K562 (cell line): ENCODE measurements around the gene ZC3H18. TPM values are rescaled to one million over a fixed set of nuclear protein-coding genes. Genes with fewer than 3 reads are reported as not detected.
A peak's percentile ranks its signal among the peaks of the same experiment; 100 is the strongest.

ENCODE experiments used
- ATF3 ChIP-seq, 2 experiments: fragments of 450-650 bp in 1 of 2; sonication (generic) in 1 of 2; formaldehyde crosslinking in 1 of 2; IDR thresholded peaks in 1 of 2; conservative IDR thresholded peaks in 1 of 2; 2 replicates each; pipeline versions ENCODE4 v1.6.1 to v1.8.1; 2016 to 2023; ENCODE audit warnings: mild to moderate bottlenecking in 2 of 2, moderate library complexity in 2 of 2, inconsistent platforms in 1 of 2, missing genetic modification reagents in 1 of 2
- E2F3 ChIP-seq: fragments of 250-450 bp; sonication (Bioruptor Pico); IDR thresholded peaks from 2 replicates; pipeline ENCODE4 v1.4.0; 2020; ENCODE audit warnings: mild to moderate bottlenecking
- EP400 ChIP-seq: fragments of 450-650 bp; IDR thresholded peaks from 2 replicates; pipeline ENCODE4 v1.6.1; 2017; ENCODE audit warnings: antibody characterized with exemption, mild to moderate bottlenecking, moderate library complexity
- FOXJ2 ChIP-seq: fragments of 200-800 bp; sonication (Bioruptor generic); IDR thresholded peaks from 2 replicates; pipeline ENCODE4 v1.6.1; 2016; ENCODE audit warnings: missing genetic modification characterization, missing compliant biosample characterization
- GABPB2 ChIP-seq: fragments of 250-450 bp; sonication (Bioruptor Pico); conservative IDR thresholded peaks from 2 replicates; pipeline ENCODE4 v1.5.1; 2021; ENCODE audit warnings: mild to moderate bottlenecking
- ILF3 ChIP-seq: fragments of 450-650 bp; IDR thresholded peaks from 2 replicates; pipeline ENCODE4 v1.6.1; 2018; ENCODE audit warnings: antibody characterized with exemption, mild to moderate bottlenecking, moderate library complexity, borderline replicate concordance
- KDM4B ChIP-seq, 2 experiments: fragments of 450-650 bp in 1 of 2; sonication (generic) in 1 of 2; IDR thresholded peaks; 2 replicates each; pipeline ENCODE4 v1.6.1; 2016 to 2017; ENCODE audit warnings: borderline replicate concordance in 2 of 2, antibody characterized with exemption in 1 of 2, low read depth in 1 of 2, mild to moderate bottlenecking in 1 of 2
- MBD2 ChIP-seq: sonication (generic); IDR thresholded peaks from 2 replicates; pipeline ENCODE4 v1.6.1; 2016; ENCODE audit warnings: low read depth, borderline replicate concordance
- PBX2 ChIP-seq, 2 experiments: IDR thresholded peaks in 1 of 2; conservative IDR thresholded peaks in 1 of 2; 2 replicates each; pipeline ENCODE4 v1.6.1; 2016; ENCODE audit warnings: low read depth in 2 of 2, mild to moderate bottlenecking in 1 of 2, missing compliant biosample characterization in 1 of 2, missing genetic modification characterization in 1 of 2, moderate library complexity in 1 of 2
- POLR2AphosphoS5 ChIP-seq: IDR thresholded peaks from 2 replicates; pipeline ENCODE4 v1.6.1; 2011; ENCODE audit warnings: mild to moderate bottlenecking, low read depth, low read length, moderate library complexity; ENCODE audit not compliant: control insufficient read depth, insufficient read depth
- SAP30 ChIP-seq: fragments of 200-600 bp; sonication (generic); IDR thresholded peaks from 2 replicates; pipeline ENCODE4 v1.6.1; 2012; ENCODE audit warnings: borderline replicate concordance, low read depth, mild to moderate bottlenecking, moderate library complexity, low read length, control low read depth, inconsistent platforms; ENCODE audit not compliant: insufficient read depth, poor library complexity, severe bottlenecking
- TARDBP ChIP-seq: fragments of 450-650 bp; IDR thresholded peaks from 2 replicates; pipeline ENCODE4 v1.6.1; 2016
- TCF3 ChIP-seq: sonication (generic); formaldehyde crosslinking; IDR thresholded peaks from 2 replicates; pipeline ENCODE4 v1.4.0; 2020; ENCODE audit warnings: mild to moderate bottlenecking, missing genetic modification reagents
- TFE3 ChIP-seq: fragments of 450-650 bp; formaldehyde crosslinking; IDR thresholded peaks from 2 replicates; pipeline ENCODE4 v1.4.0; 2020; ENCODE audit warnings: mild to moderate bottlenecking, mixed read lengths
- U2AF1 ChIP-seq: fragments of 200-400 bp; formaldehyde crosslinking; optimal IDR thresholded peaks from 2 replicates; pipeline ENCODE3; 2017; ENCODE audit warnings: mild to moderate bottlenecking, low read depth, low read length, moderate library complexity
- ZBTB33 ChIP-seq: sonication (generic); formaldehyde crosslinking; IDR thresholded peaks from 2 replicates; pipeline ENCODE4 v1.8.1; 2023; ENCODE audit warnings: mild to moderate bottlenecking, missing genetic modification reagents
- ZFP1 ChIP-seq: fragments of 450-650 bp; formaldehyde crosslinking; IDR thresholded peaks from 2 replicates; pipeline ENCODE4 v1.4.0; 2020; ENCODE audit warnings: mild to moderate bottlenecking, mixed read lengths
- ZNF583 ChIP-seq: fragments of 250-450 bp; sonication (Bioruptor Pico); IDR thresholded peaks from 2 replicates; pipeline ENCODE4 v1.4.0; 2020
- polyA plus RNA-seq, 8 experiments: library from polyadenylated mRNA; depleted of rRNA in 4 of 8; stranded (reverse) in 5 of 8; unstranded in 3 of 8; fragments of >200 nt; fragmentation: Nextera tagmentation in 2 of 8; fragmentation: Illumina TruSeq in 1 of 8; extraction: Ambion mirVana in 2 of 8; extraction: Trizol in 1 of 8; gene quantifications; 2 replicates each; pipeline versions ENCODE4 v1.2.1 to v1.2.3, GENCODE V29; 2011 to 2014; ENCODE audit warnings: inconsistent platforms in 1 of 8, missing spikeins in 1 of 8
- total RNA-seq, 7 experiments: library from RNA; depleted of rRNA in 6 of 7; stranded (reverse); fragments of >200 nt in 6 of 7; fragmentation: Illumina TruSeq in 2 of 7; extraction: Trizol in 2 of 7; gene quantifications; 2 replicates each; pipeline versions ENCODE4 v1.2.1 to v1.2.3, GENCODE V29; 2011 to 2021; ENCODE audit warnings: low replicate concordance in 1 of 7

ZC3H18 gene
- total and polyA plus RNA-seq, 9 of the 15 experiments (the other 6 are each of a cell fraction or from before 2014, with no cell fraction given): 1.7 to 88.7 (median 26.9) TPM

GRCh38 chr16:88569985-88570690, at the start of gene ZC3H18 (continued):
- TF ChIP-seq E2F3 (peak; percentile 51; the same call in 1 of the 2 replicates), ATF3 (IDR thresholded peaks at IDR 0.05) (0 out of 2 replicates have a peak, but pooled peaks have one; percentile 9), ATF3 (CRISPR knock-in tag; conservative IDR thresholded peaks at IDR 0.05) (no peak), MBD2 (peak; percentile 83), ZFP1 (CRISPR knock-in tag) (0 out of 2 replicates have a peak, but pooled peaks have one; percentile 17), ILF3 (peak; percentile 80; the same call in 1 of the 2 replicates), POLR2AphosphoS5 (peak; percentile 61), EP400 (peak; percentile 78; the same call in 1 of the 2 replicates), PBX2 (CRISPR knock-in tag; IDR thresholded peaks at IDR 0.05; ENCODE audit: low read depth) (no peak), PBX2 (tag; conservative IDR thresholded peaks at IDR 0.05; ENCODE audit: low read depth) (no peak), U2AF1 (peak; percentile 73), ZBTB33 (CRISPR knock-in tag) (0 out of 2 replicates have a peak, but pooled peaks have one; percentile 22), KDM4B (IDR thresholded peaks at IDR 0.05; ENCODE audit: borderline replicate concordance in 2 of 2, low read depth in 1 of 2) (peak in 1 of 2 experiments; percentile 57; a peak in 1 of 4 replicates), GABPB2 (CRISPR knock-in tag) (no peak), ZNF583 (CRISPR knock-in tag) (peak; percentile 16; the same call in 1 of the 2 replicates), FOXJ2 (0 out of 2 replicates have a peak, but pooled peaks have one; percentile 31), SAP30 (peak; percentile 70), TCF3 (CRISPR knock-in tag) (peak; percentile 33), TFE3 (CRISPR knock-in tag) (peak; percentile 100), TARDBP (peak; percentile 39; the same call in 1 of the 2 replicates)
